ENCODE measurements around the gene PREX1. TPM values are rescaled to one million over a fixed set of nuclear protein-coding genes. Genes with fewer than 3 reads are reported as not detected.

The PREX1 gene
- total and polyA plus RNA-seq, 2 of the 4 experiments (the other 2 are of a cell fraction) = 0.67 to 0.72 TPM

DNA sequence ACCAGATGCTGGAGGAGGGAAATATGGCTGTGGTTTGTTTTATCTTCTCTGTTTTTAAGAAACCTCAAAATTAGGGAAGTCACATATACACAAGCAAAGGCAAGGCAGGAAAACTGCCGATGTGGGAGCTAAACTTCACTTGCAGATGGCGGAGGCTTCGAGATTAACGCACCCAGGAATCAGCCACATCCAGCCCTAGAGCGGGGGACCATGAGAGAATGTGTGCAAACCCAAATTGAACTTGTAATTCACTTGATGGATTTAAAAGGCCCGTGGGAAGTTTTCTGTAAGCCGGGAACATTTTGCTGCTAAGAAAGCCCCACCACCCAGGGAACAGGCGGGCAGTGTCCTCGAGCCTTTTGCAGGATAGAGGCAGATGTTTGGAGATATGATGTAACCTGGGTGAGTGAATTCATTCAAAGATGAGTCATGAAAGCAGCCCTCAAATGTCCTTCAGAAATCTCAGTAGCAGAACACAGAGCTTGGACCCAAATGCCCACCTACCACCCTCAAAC, 39.9 kb downstream of the PREX1 start:
- intact Hi-C loops (cut with micrococcal nuclease) (no loop called here), dilution Hi-C loops (cut with HindIII; ENCODE audit: low sequenced_read_pairs, unreplicated experiment) (no loop called here), in situ Hi-C loops (cut with MboI; ENCODE audit: low sequenced_read_pairs) (loop anchor here (25.0 kb wide), 1 partner anchor 99 kb away; no protein-coding TSS in a partner anchor)
- no peak overlapping the region for H3K14ac ChIP-seq (replicated peaks; ENCODE audit: low read depth, low read length)
- no peak overlapping the region for H3K18ac ChIP-seq (ENCODE audit: low read depth, low read length)
- H3K27ac ChIP-seq (ENCODE audit: insufficient read depth, low read length) = no peak overlapping the region
- H4K5ac ChIP-seq (ENCODE audit: low read depth, low read length) = no peak overlapping the region
- no TSS peak for BruUV-seq (replicated peaks)
- H3K4me2 ChIP-seq (ENCODE audit: low read depth, low read length) = no peak overlapping the region
- H3K4me3 ChIP-seq (ENCODE audit: insufficient read depth, low read depth, low read length) = no peak overlapping the region
- H3K4me1 ChIP-seq (ENCODE audit: control insufficient read depth, insufficient read depth, low read length) = peaks cover 2% of the 10 kb centered on the region; the same call in 1 of the 2 replicates
- H3K4ac ChIP-seq (ENCODE audit: low read depth, low read length) = no peak overlapping the region
- no peak overlapping the region for H3K56ac ChIP-seq (ENCODE audit: extremely low read depth, insufficient read depth, low read length)
- ChIA-PET POLR2A (ENCODE audit: unreplicated experiment) (no interaction called here), CTCF (interaction anchor here (0.6 kb wide), 1 partner anchor 107 kb away, joined by 7 read pairs; no protein-coding TSS in a partner anchor)
- no peak overlapping the region for H3K23ac ChIP-seq (ENCODE audit: low read depth, low read length)
- H2AFZ ChIP-seq (replicated peaks; ENCODE audit: low read length, poor library complexity) = no peak overlapping the region
- H4K8ac ChIP-seq (ENCODE audit: low read depth in 2 of 2, low read length in 2 of 2) = no peak overlapping the region
- no peak overlapping the region for H2AK5ac ChIP-seq (ENCODE audit: low read depth, low read length)
- no peak overlapping the region for H2BK20ac ChIP-seq (ENCODE audit: low read depth, low read length)
- H3K9ac ChIP-seq (ENCODE audit: low read depth, low read length) = no peak overlapping the region
- H3K9me1 ChIP-seq (ENCODE audit: insufficient read depth, low read length) = no peaks in the 10 kb centered on the region
- WGBS, 2 experiments (ENCODE audit: extremely low coverage in 2 of 2, insufficient read length in 1 of 2) = 100% methylated on average over 1 of the region's 9 CpGs; no CpG with 5 or more reads in 1 of the 2 experiments
- H2BK120ac ChIP-seq (ENCODE audit: low read depth, low read length) = no peak overlapping the region
- H2AK9ac ChIP-seq (replicated peaks; ENCODE audit: low read depth, low read length, poor library complexity) = no peak overlapping the region
- peaks cover 6% of the 10 kb centered on the region for H3K27me3 ChIP-seq (ENCODE audit: control insufficient read depth, insufficient read depth, low read length)
- no peak overlapping the region for H2BK15ac ChIP-seq (ENCODE audit: low read depth, low read length)
- H3K79me1 ChIP-seq (ENCODE audit: low read depth in 1 of 2, low read length in 2 of 2) = no peaks in the 10 kb centered on the region
- H4K91ac ChIP-seq (ENCODE audit: insufficient read depth, low read depth, low read length) = no peak overlapping the region
- DNase-seq = peak; percentile 47
- TF ChIP-seq SMC3 (IDR thresholded peaks at IDR 0.05; ENCODE audit: low read depth, low read length) (no peak), FOS (IDR thresholded peaks at IDR 0.05; ENCODE audit: low read depth, low read length) (peak; percentile 29; the same call in 1 of the 2 replicates)
- no peak overlapping the region for H2BK5ac ChIP-seq (ENCODE audit: low read depth, low read length, poor library complexity, severe bottlenecking)
- ATAC-seq (ENCODE audit: low read depth) = peak; percentile 57; the same call in 1 of the 2 replicates
- no peaks in the 10 kb centered on the region for H3K36me3 ChIP-seq (ENCODE audit: control insufficient read depth, insufficient read depth, low read length)
- H3K9me3 ChIP-seq (ENCODE audit: control insufficient read depth, insufficient read depth, low read length) = no peaks in the 10 kb centered on the region
- no peaks in the 10 kb centered on the region for H4K20me1 ChIP-seq (ENCODE audit: insufficient read depth, low read length)
